Breast epithelium (tissue), 3 donors: Measurements from ENCODE around the gene PCSK5.

Source experiments
- POLR2A ChIP-seq: fragments of 450-650 bp; IDR thresholded peaks from one replicate; pipeline ENCODE4 v1.6.1; 2016; ENCODE audit warnings: antibody characterized with exemption, mild to moderate bottlenecking, moderate library complexity
- POLR2AphosphoS5 ChIP-seq, 3 donors: sonication (generic); formaldehyde crosslinking; IDR thresholded peaks; one replicate each; pipeline ENCODE4 v1.6.1; 2017; ENCODE audit warnings: antibody characterized with exemption in 3 of 3

GRCh38 chr9:76370396-76371023, 480.0 kb downstream of the PCSK5 start:
- TF ChIP-seq POLR2A (no peak), POLR2AphosphoS5 (IDR thresholded peaks at IDR 0.05) (no peak)
